Adipose tissue (tissue), 3 donors: ENCODE data around the gene MERTK. TPM values are rescaled to one million over a fixed set of nuclear protein-coding genes. Genes with fewer than 3 reads are reported as not detected.

Experiments
- H3K27ac ChIP-seq: one replicate; pipeline ENCODE4 v1.5.1; 2013; ENCODE audit warnings: low read depth, low read length
- WGBS, 3 donors: extraction: QIAGEN DNeasy Blood & Tissue Kit; methylation state at CpG; one replicate each; pipeline ENCODE4 v1.1.7; 2013; 5-methylcytosine and 5-hydroxymethylcytosine counted together
- polyA plus RNA-seq, 3 donors: library from polyadenylated mRNA; stranded (reverse); fragments of 200-250 nt; gene quantifications; one replicate each; pipeline ENCODE4 v1.2.3, GENCODE V29; 2013
- donor health status: healthy with polysubstance abuse.
- donor health status: Bipolar disorder and iron deficiency.
- donor health status: healthy.

MERTK gene
- polyA plus RNA-seq, 3 donors: 4.2 to 7.5 (median 5.3) TPM

GRCh38 chr2:112075490-112076260, 177.3 kb downstream of the MERTK start:
- H3K27ac ChIP-seq: no peak overlapping the region
- WGBS, 3 donors: 67 to 79% (median 68%) methylated on average over 8 of the region's 8 CpGs

GRCh38 chr2:112077814-112078213, 179.4 kb downstream of the MERTK start:
- H3K27ac ChIP-seq: no peak overlapping the region
- WGBS, 3 donors: 65 to 94% (median 79%) methylated on average over 1 of the region's 1 CpG

Other genes with a start within 250 kb of the MERTK start
- 1 to 10 TPM; 5.7 to 9.6 (median 6.4) TPM for gene ANAPC1, start 14.4 kb upstream of the MERTK start, polyA plus RNA-seq
- 10 to 100 TPM; 10.0 to 10.3 (median 10.3) TPM for gene TMEM87B, start 156.7 kb downstream of the MERTK start, polyA plus RNA-seq
- gene FBLN7, start 239.8 kb downstream of the MERTK start, polyA plus RNA-seq: 1 to 10 TPM in 2 of 3 donors, under 1 TPM in 1; 0.66 to 7.1 (median 1.7) TPM